ENCODE measurements around the gene HDAC4. TPM values are rescaled to one million over a fixed set of nuclear protein-coding genes. Genes with fewer than 3 reads are reported as not detected.

Gene HDAC4
- total and polyA plus RNA-seq, 2 of the 4 experiments (the other 2 are of a cell fraction) = 4.1 to 7.2 TPM

- in situ Hi-C loops (cut with MboI; ENCODE audit: low sequenced_read_pairs) = no loop called here
These were observed 187.1 kb downstream of the HDAC4 start for GRCh38 chr2:239213643-239214101.

More at GRCh38 chr2:239213643-239214101, 187.1 kb downstream of the HDAC4 start:
- H3K4me1 ChIP-seq (ENCODE audit: control insufficient read depth, insufficient read depth, low read length) = peaks cover 5% of the 10 kb centered on the region; the same call in 1 of the 2 replicates
- H3K36me3 ChIP-seq (ENCODE audit: control insufficient read depth, insufficient read depth, low read length) = no peaks in the 10 kb centered on the region
- no peak for TF ChIP-seq MAFK (IDR thresholded peaks at IDR 0.05; ENCODE audit: low read depth, low read length)
- TF ChIP-seq RCOR1 (IDR thresholded peaks at IDR 0.05; ENCODE audit: insufficient replicate concordance, low read length) = no peak
- no peak for TF ChIP-seq SMC3 (IDR thresholded peaks at IDR 0.05; ENCODE audit: low read depth, low read length)
- H3K9ac ChIP-seq (ENCODE audit: low read depth, low read length) = no peak overlapping the region
- intact Hi-C loops (cut with micrococcal nuclease) (no loop called here), dilution Hi-C loops (cut with HindIII; ENCODE audit: low sequenced_read_pairs, unreplicated experiment) (no loop called here)
- ChIA-PET POLR2A (ENCODE audit: unreplicated experiment) (no interaction called here), CTCF (no interaction called here)
- no peak overlapping the region for H2AFZ ChIP-seq (replicated peaks; ENCODE audit: low read length, poor library complexity)
- no peaks in the 10 kb centered on the region for H3K9me3 ChIP-seq (ENCODE audit: control insufficient read depth, insufficient read depth, low read length)
- no peak for DNase-seq
- H3K56ac ChIP-seq (ENCODE audit: extremely low read depth, insufficient read depth, low read length) = no peak overlapping the region
- H2AK9ac ChIP-seq (replicated peaks; ENCODE audit: low read depth, low read length, poor library complexity) = no peak overlapping the region
- no peak overlapping the region for H4K5ac ChIP-seq (ENCODE audit: low read depth, low read length)
- H3K14ac ChIP-seq (replicated peaks; ENCODE audit: low read depth, low read length) = no peak overlapping the region
- no peak overlapping the region for H3K23ac ChIP-seq (ENCODE audit: low read depth, low read length)
- H2BK20ac ChIP-seq (ENCODE audit: low read depth, low read length) = no peak overlapping the region
- ATAC-seq (ENCODE audit: low read depth) = no peak
- 91% methylated on average over 5 of the region's 7 CpGs; no CpG with 5 or more reads in 1 of the 2 experiments for WGBS, 2 experiments (ENCODE audit: extremely low coverage in 2 of 2, insufficient read length in 1 of 2)
- H3K4me2 ChIP-seq (ENCODE audit: low read depth, low read length) = no peak overlapping the region
- no peak overlapping the region for H2AK5ac ChIP-seq (ENCODE audit: low read depth, low read length)
- no peak overlapping the region; a peak in 1 of 4 replicates for H4K8ac ChIP-seq (ENCODE audit: low read depth in 2 of 2, low read length in 2 of 2)
- H4K20me1 ChIP-seq (ENCODE audit: insufficient read depth, low read length) = peaks cover 37% of the 10 kb centered on the region
- H3K9me1 ChIP-seq (ENCODE audit: insufficient read depth, low read length) = 0 out of 2 replicates have a peak, but pooled peaks cover 7% of the 10 kb centered on the region
- H2BK5ac ChIP-seq (ENCODE audit: low read depth, low read length, poor library complexity, severe bottlenecking) = no peak overlapping the region
- H3K27ac ChIP-seq (ENCODE audit: insufficient read depth, low read length) = no peak overlapping the region
- H3K4me3 ChIP-seq (ENCODE audit: insufficient read depth, low read depth, low read length) = no peak overlapping the region
- H2BK15ac ChIP-seq (ENCODE audit: low read depth, low read length) = no peak overlapping the region
- H3K4ac ChIP-seq (ENCODE audit: low read depth, low read length) = no peak overlapping the region
- H4K91ac ChIP-seq (ENCODE audit: insufficient read depth, low read depth, low read length) = no peak overlapping the region
- no peak overlapping the region for H2BK120ac ChIP-seq (ENCODE audit: low read depth, low read length)
- H3K79me1 ChIP-seq (ENCODE audit: low read depth in 1 of 2, low read length in 2 of 2) = peaks cover 22 to 46% of the 10 kb centered on the region in 2 experiments
- H3K27me3 ChIP-seq (ENCODE audit: control insufficient read depth, insufficient read depth, low read length) = no peaks in the 10 kb centered on the region
- H3K18ac ChIP-seq (ENCODE audit: low read depth, low read length) = no peak overlapping the region
- BruUV-seq (replicated peaks) = no TSS peak

All from IMR-90 (cell line).